ENCODE results near the gene CRMP1.

The CRMP1 gene

DNA sequence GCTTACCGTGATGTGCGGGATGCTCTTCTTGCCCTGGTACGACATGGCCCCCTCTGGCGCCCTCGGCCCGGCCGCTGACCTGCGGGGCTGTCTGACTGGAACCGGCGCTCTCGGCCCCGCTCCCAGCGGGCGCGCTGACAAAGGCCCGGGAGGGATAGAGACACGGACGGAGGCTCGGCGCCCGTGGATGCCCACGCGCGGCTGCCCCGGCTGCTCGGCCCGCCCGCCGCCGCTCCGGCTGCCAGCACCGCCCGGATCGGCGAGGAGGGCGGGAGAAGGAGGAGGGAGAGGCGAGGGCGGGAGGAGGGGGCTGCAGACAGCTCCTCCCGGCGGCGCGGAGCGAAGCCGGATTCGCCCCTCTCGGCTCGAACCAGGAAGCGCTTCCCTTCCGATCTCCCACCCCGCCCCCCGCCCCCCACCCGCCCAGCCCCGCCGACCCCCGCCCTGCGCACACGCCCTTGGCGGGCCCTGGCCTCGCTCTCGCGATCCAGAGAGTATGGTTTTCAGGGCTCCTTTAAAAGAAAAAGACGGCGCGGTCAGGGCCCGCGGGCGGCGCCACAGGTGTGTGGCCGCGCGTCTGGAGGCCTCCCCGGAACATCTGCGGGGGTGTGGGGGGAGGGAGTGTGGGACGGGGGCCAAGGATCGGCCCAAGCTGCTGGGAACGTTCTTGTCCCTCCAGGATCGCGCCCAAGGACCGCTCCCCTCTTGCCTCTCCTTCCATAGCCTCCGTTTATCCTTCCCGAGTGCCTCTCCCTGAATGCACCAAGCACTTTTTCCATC, 4.5 kb downstream of the CRMP1 start:
- DNase-seq (ENCODE audit: low spot score) = no peak

DNA sequence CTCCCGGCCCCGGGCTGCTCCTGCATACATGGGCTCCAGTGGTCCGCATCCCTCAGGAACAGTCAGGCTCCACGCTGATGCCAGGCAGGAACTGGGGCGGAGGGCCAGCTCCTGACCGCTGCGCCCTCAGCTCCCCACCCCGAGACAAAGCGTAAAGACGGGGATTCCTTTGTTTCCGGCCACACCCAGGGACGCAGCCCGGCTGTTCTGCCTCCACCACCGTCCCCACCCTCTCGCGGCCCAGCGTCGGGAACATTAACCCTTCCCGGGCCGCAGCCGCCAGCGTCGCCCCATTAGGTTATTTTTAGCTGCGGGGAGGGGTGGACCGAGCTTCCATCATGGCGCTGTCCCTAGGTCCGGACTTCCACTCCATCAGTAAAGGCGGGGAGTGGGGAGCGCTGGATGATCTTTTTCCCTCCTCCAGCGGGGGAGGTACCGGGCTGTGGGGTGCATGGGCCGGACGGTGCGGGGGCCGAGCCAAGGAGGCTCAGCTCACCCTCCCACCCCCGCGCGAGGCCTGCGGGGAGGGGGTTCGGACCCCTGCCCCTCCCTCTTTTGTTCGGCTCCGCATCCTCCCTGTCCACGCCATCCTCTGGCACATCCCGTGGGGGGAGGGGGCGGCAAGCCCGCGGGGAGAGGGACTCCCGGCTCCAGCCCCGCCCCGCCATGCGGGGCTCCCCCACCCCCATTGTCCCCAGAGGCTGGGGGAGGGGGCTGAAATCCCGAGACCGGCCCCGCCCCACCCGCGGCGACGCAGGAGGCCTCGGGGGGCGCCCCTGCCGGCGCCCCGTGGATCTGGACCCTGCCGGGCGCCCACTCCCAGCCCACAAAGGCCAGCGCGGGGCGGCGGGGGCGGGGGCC, 5.3 kb downstream of the CRMP1 start:
- DNase-seq (ENCODE audit: low spot score) = no peak

DNA sequence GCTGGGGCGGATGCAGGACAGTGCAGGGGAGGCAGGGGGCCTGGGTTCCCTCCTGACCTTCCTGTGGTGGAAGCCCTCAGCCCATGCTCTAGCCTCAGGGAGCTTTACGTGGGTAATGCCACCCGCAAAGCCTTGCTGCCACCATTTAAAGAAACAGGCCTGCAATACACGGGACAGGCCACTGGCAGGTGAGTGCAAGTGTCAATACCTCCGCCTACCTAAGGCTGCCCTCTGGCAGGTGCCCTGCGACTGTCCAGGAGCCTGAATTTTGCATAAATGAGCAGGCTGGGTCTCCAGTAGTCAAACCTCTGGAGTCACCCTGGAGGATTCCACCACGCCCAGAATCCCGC, 5.9 kb downstream of the CRMP1 start:
- DNase-seq (ENCODE audit: low spot score) = no peak

DNA sequence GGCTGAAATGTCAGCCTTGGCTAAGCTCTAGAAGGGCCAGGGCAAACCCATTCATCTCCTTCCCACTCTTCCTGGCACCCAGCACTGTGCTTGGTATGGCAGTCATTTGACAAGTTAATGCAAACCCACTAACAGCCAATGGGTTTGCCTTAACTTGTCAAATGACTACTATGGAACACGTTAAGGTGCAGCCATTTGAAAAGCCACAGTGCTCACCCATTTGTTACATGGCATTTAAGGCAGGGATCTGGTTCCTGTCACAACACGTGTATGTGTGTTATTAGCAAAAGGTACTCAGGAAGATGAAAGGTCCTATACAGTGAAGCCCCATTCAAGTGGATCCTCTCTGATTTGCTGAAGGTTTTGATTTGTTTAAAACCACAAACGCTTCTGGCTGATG, 7.2 kb downstream of the CRMP1 start:
- DNase-seq (ENCODE audit: low spot score) = no peak

DNA sequence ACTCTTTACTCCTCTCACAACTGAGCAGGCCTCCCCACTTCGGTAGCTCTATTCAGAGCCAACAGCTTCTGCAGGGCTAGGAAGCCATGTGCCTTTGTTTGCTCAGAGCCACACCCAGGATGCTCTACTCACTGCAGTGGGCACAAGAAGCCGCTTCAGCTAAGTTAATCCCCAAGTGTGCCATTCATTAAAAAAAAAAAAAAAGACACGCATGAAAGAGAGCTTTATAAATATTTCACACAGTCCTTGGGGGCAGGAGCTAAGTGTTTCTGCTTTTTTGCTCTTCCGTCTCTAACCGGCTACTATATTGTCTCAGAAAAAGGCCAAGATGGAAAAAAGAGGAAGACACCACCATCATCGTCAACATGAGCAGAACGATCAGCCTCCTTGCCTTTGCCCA, 8.1 kb downstream of the CRMP1 start:
- DNase-seq (ENCODE audit: low spot score) = no peak

DNA sequence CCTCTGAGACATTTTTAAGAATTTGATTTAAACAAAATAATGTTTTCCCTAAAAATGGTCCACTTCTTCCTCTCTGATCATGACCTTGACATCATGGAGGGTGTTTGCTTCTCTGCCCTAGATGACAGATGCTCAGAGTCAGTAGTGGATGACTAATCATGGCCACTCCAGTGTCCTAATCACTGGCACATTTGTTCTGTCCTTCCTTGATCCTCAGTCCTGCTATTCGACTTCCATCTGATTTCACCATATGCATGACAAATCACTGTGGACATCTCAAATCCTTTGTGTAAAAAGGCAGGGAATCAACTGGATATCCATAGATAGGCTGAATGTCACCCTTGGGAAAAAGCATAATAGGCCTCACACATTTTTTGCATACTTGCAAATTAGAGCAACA, 9.0 kb downstream of the CRMP1 start:
- DNase-seq (ENCODE audit: low spot score) = no peak

DNA sequence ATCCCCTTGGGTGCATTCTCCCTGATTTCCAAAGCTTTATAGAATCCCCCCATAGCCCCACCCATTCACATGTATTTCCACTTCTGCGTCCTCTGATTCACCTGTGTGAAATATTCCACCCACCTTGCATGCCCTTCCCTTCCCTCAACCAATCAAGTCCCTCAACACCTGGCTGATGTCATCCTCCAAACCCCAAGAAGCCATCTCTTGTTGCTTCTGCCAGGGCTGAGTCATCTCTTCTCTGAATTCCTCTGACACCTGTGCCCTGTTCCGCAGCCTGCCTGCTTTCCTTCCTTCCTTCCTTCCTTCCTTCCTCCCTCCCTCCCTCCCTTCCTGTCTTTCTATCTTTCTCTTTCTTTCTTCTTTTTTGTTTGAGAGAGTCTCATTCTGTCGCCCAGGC, 9.9 kb downstream of the CRMP1 start:
- DNase-seq (ENCODE audit: low spot score) = no peak

DNA sequence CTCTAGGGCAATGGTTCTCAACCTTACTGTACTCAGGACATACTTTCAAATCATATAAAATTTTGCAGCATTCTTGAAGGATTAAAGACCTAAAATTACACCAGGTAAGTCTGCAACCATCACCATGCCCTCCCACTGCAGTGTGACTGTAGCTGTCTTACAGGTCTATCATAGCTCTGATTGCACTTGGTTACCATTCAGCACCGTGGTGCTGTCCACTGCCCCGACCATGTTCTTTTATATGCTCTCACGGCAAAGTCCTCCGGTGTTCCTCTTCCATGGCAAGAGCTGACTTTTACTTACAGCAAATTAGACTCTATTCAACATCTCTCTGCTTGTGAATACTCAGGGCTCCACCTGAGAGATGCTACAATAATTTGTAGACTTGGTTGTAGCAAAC, 11.5 kb downstream of the CRMP1 start:
- DNase-seq (ENCODE audit: low spot score) = no peak

DNA sequence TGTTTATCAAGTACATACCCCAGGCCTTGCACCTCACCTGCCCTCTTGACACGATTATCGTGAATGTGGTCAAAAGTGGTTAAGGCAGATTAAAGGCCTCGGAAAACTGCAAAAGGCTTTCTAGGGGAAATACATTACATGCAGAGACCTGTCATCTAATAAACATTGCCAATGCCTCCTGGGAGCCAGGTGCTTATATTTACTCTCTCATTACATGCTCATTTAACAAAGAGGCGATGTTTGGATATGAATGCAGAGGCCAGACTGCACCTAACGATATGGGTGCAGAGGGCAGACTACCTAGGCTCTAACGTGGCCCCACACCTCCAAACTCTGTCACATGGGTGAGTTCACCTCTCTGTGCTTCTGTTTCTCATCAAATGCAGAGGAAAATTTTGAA, 14.5 kb downstream of the CRMP1 start:
- DNase-seq (ENCODE audit: low spot score) = no peak

DNA sequence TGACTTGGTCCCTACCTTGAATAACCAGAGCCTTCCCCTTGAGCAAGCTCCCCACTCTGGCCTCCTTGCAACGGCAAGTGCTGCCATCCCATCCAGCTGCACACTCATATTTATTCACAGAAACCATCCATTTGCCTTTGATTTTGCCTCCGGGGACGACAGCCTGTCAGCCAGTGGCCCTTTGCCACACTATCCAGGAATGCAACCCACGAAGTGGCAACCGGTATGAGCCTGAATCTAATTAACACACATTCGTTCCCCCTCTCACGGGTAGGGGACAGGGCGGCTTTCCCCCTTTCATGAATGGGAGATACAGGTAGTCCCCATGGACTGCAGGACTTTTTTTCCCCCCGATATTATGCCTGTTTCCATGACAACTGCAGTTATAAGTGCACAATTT, 15.5 kb downstream of the CRMP1 start:
- DNase-seq (ENCODE audit: low spot score) = no peak

DNA sequence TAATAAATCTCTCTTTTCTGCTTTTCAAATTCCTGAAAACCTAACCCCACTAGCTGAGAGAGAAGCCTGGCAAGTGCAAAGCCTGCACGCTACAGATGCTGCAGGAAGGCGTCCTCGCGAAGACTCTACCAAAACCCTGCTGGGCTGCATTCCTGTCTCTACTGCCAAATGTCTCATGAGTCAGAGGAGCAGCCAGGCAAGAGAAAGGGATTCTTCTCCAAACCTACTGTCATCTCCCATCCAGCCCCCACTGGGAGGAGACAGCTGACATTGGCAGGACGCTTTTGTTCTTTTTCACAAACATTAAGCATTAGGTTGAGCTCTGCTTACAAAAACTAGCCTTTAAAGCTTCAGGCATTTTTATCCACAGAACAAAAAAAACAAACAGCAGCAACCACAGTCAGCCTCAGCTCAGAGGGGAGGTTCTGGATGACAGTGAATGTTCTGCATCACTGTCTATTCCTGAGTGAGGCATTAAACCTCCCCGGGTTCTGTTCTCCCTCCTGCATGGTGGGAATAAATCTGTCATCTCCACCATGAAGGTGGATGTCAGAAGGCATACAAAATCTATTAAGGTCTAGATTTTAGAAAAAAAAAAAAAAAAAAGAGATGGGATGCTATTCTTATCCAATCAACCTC, 18.0 kb downstream of the CRMP1 start:
- DNase-seq (ENCODE audit: low spot score) = no peak

DNA sequence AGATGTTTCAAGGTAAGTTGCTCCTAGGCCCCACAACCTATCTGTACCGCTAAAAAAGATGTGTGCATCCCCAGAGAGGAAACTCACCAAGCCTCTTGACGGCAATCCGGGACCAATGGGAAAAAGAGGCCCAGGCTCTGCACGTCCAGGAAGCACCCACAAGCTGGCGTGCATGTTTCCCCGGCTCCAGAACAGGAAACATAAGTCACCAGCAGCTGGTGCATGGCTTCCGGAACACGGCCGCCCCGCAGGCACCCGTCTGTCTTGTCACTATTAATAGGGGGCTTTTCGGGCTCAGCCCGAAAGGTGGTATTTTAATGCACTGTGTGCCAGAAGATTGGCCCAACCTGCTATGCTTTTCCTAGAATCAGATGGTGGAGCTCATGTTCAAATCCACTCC, 22.2 kb downstream of the CRMP1 start:
- DNase-seq (ENCODE audit: low spot score) = no peak

DNA sequence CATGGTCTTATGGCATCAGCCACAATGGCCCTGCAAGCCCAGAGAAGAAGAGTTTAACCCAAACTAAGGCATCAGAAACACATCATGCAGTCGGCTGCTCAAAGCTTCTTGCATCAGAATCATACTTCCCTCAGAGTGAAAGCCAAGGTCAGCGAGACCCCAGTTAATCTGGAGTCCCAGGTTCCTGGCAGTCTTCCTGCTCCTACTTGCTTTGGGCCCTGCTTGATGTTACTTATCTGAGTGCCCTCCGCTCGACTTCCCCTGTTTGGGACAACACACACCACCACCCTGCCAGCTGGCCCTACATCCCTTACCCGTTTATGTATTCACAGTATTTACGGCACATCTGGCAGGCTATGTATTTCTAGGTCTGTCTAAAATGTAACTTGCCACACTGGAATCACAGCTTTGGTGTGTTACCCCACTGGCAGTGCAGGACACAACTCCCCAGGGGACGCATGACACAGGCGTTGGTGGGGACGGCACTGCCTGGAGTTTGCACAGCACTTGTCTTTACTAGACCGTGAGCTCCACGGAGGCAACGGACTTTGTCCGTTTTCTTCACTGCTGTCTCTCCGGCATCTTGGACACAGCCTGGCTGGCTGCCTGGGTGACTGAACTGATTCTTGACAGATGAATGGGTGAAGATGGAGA, 22.8 kb downstream of the CRMP1 start:
- DNase-seq (ENCODE audit: low spot score) = no peak

DNA sequence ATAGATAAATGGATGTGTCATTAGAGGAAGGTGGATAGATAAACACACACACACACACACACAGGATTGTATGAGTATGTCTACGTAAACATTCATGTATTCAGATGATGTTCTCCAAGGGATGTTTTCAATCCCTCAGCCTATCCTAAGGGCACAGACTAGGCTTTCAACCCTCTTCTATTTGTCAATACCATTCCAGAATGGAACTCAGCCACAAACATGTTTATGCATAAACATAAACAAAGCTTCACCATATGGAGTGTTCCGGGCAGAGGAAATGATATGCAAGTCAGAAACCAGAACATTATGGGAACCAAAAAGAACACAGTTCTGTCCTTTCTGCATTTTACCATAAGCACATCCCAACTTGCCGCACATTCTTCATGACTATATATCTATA, 25.0 kb downstream of the CRMP1 start:
- no peak for DNase-seq (ENCODE audit: low spot score)

DNA sequence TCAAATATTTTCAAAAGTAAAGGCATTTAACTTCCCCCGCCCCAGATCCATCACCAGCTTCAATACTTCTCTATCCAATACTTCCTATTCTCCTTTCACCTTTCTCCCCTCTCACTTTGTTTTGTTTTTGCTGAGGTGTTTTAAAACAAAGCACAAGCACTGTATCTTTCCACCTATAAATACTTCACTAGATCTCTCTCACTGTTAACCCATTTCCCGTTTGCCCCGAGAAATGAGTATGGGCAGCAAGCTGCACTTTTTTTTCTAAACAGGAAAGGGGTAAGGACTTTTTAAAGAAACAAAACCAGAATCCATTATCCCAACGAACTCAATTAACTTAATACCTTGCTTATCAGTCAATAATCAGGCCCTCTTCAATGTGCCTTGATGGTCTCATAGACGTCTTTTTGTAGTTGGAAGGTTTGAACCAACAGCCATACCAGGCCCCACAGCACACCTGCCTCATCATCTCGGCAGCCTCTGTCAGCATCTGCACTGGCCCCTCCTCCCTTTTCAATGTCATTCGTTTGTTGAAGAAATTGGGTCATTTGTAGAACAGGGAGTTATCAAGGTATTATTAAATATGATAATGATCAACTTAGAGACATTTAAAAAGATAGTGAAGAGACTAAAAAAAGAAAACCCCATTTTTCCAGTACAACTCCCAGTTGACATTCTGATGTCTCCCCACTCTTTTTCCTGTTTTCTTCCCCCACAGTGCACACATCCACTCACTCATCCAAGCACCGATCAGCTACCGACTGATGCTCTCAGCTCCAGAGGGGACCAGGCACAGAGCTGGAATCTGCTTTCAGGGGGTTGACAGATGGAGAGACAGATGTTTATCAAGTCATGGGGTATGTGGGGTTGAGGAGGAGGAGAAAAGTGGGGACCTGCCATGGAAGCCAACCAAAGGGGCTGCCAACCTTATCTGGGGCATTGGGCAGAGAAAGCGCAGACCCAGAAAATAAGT, 25.8 kb downstream of the CRMP1 start:
- DNase-seq (ENCODE audit: low spot score) = no peak

DNA sequence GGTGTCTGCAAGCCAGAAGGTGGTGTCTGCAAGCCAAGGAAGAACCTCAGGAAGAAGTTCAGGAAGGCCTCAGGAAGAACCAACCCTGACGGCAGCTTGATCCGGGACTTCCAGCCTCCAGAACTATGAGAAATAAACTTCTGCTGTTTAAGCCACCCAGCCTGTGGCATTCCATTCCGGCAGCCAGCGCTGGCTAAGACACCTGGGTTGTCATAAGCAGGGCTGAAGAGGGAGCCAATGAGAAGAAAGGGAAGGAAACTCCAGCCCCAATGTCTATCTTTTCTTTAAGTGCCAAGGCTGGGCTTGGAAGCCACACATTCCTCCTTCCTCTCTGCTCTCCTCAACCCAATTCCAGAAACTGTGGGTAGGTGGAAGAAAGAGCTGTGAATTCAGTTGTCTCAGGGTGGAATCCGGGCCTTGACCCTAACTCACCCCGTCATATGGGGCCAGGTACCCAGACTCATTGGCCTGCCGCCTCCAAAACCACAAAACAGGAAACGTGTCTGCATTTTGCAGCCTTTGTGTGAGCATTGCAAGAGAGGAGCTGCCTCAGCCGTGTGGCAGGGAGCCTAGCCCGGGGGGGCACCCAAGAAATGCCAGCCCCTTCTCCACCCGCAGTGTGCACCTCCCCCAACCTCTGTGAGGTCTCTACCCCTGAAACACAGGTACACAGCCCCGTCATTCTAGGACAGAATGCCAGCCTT, 26.8 kb downstream of the CRMP1 start:
- no peak for DNase-seq (ENCODE audit: low spot score)

DNA sequence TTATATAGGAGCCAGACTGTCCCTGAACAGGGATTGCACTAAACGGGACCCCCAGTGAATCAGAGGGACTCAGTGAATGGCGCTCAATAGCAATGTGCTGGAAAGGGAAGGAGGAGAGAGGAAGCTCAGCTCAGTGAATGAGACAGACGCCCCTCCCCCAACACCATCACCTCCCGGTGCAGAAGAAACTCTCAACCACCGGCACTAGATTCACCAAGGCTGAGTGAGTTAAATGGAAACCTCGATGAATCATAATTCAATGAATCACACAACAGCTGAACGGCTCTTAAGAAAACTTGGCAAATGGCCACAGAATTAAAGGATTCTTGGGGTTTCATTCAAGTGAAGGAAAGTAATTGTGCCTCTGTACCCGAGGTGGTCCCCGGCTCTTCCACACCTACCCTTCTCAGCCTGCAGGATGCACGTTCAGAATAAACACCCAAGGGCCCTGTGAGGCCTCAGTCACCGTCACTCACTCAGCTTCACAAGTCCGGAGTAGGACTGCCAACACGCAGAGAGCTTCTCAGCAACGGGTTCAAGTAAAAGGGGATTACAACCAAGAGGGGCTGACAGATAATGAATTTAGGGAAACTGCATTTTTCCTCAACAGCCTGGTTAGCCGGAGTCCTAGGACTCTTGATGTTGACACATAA, 29.3 kb downstream of the CRMP1 start:
- no peak for DNase-seq (ENCODE audit: low spot score)

DNA sequence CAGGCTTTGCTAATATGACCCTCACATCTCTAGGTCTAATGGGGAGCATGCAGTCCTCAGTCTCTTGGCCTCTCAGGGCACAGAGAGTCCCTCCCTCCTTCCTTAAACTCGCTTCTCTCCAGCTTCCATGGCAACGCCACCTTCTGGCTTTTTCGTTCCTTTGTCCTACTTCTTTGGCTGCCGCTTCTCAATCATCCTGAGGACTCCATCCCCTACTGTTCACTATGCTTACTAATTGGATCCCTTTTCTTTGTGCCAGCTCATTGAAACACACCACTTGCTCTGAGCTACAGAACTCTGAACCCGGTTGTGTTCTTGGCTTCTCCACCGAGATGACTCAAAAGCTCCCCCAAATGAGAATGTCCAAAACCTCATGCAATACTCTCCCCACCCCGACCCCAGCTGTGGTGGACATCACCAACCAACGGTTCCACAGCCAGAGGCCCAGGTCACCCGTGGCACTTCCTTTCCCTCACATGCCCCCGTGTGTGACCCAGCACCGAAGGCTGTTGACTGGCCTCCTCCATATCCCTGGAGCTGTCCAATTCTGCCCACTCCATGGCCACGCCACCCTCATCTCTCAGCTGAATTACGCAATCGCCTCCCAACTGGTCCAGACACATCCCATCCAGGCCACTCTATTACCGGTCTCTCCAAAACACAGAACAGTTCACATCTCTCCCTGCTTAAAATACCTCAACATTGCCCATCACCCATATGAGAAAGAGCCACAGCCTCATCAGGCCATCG, 34.7 kb downstream of the CRMP1 start:
- DNase-seq (ENCODE audit: low spot score) = no peak

DNA sequence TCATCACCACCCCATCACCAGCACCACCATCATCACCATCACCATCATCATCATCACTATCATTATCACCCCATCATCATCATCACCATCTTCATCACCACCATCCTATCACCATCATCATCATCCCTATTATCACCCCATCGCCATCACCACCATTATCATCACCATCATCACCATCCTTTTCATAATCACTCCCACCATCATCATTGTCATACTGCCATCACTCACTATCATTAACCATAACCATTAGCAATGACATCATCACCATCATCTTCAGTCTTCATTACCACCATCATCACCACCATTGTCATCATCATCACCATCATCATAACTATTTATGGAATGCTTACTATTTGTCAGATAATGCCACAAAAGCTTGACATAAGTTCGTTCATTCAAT, 35.7 kb downstream of the CRMP1 start:
- DNase-seq (ENCODE audit: low spot score) = no peak

All from left forelimb (tissue), 1 donor.